HG03060 (cell line): Measurements from ENCODE around the gene CENPU.

ENCODE experiments used
- ATAC-seq: cut with Tn5 transposase; IDR thresholded peaks from one replicate; pipeline ENCODE4 v1.9.1; 2021; ENCODE audit warnings: low read depth, moderate number of reproducible peaks; ENCODE audit not compliant: unreplicated experiment

Gene CENPU

GRCh38 chr4:184715526-184715925 is 18.4 kb downstream of the CENPU start:
- no peak for ATAC-seq

- no peak for ATAC-seq
These were observed 20.0 kb downstream of the CENPU start for GRCh38 chr4:184713887-184714286.

- no peak for ATAC-seq
These were observed 21.6 kb downstream of the CENPU start for GRCh38 chr4:184712322-184712721.

- ATAC-seq, result no peak
These were observed 27.4 kb downstream of the CENPU start for GRCh38 chr4:184706453-184706852.

- ATAC-seq, result no peak
These were observed 28.2 kb downstream of the CENPU start for GRCh38 chr4:184705692-184706091.

GRCh38 chr4:184702114-184702513 is 31.8 kb downstream of the CENPU start:
- no peak for ATAC-seq

- ATAC-seq, result no peak
These were observed 34.0 kb downstream of the CENPU start for GRCh38 chr4:184699941-184700340.

GRCh38 chr4:184697956-184698355 is 35.9 kb downstream of the CENPU start:
- no peak for ATAC-seq

- ATAC-seq, result no peak
These were observed 38.6 kb downstream of the CENPU start for GRCh38 chr4:184695178-184695896.

- no peak for ATAC-seq
These were observed 39.4 kb downstream of the CENPU start for GRCh38 chr4:184694412-184694956.

GRCh38 chr4:184693056-184693455 is 40.8 kb downstream of the CENPU start:
- ATAC-seq, result no peak

- ATAC-seq, result no peak
These were observed 44.2 kb downstream of the CENPU start for GRCh38 chr4:184689681-184690080.

- no peak for ATAC-seq
These were observed 45.4 kb downstream of the CENPU start for GRCh38 chr4:184688447-184688846.

GRCh38 chr4:184688005-184688404 is 45.9 kb downstream of the CENPU start:
- ATAC-seq, result no peak

GRCh38 chr4:184684491-184685189 is 49.3 kb downstream of the CENPU start:
- ATAC-seq, result no peak

GRCh38 chr4:184681916-184682315 is 52.0 kb downstream of the CENPU start:
- ATAC-seq, result no peak

- ATAC-seq, result no peak
These were observed 53.2 kb downstream of the CENPU start for GRCh38 chr4:184680698-184681097.

- no peak for ATAC-seq
These were observed 57.9 kb downstream of the CENPU start for GRCh38 chr4:184675821-184676492.

GRCh38 chr4:184675018-184675417 is 58.9 kb downstream of the CENPU start:
- ATAC-seq, result no peak

GRCh38 chr4:184674011-184674410 is 59.9 kb downstream of the CENPU start:
- ATAC-seq, result no peak

GRCh38 chr4:184672741-184673140 is 61.2 kb downstream of the CENPU start:
- no peak for ATAC-seq
